Panc1 (cell line): ENCODE results near the gene HADHB. TPM values are rescaled to one million over a fixed set of nuclear protein-coding genes. Genes with fewer than 3 reads are reported as not detected.
A peak's percentile ranks its signal among the peaks of the same experiment; 100 is the strongest.
"Not testable (repeated sequence)": the region's sequence is repeated elsewhere in the genome, so short reads cannot be mapped to it uniquely, and the experiment has no call there.

Experiments
- ATAC-seq: fragments of 200-7000 bp; cut with Tn5 transposase; 2 replicates; pipeline ENCODE4 v1.9.1; 2020; ENCODE audit warnings: mild to moderate bottlenecking, moderate library complexity
- BruUV-seq: library from RNA; stranded (reverse); fragments of 400-500 nt; replicated peaks from 2 replicates; lab custom pipeline; 2021; lab: Mats Ljungman, UMichigan
- CTCF ChIA-PET: fragments of 300-600 bp; sonication (Branson Sonifier 250); formaldehyde crosslinking; loops from one replicate; lab custom pipeline; 2022; ENCODE audit warnings: antibody characterized with exemption; lab: Charles Lee
- POLR2A ChIA-PET: fragments of 300-600 bp; sonication (Branson Sonifier 250); formaldehyde crosslinking; loops from one replicate; lab custom pipeline; 2022; ENCODE audit warnings: antibody characterized with exemption; lab: Charles Lee
- DNase-seq: peaks from one replicate; pipeline ENCODE4 v3.0.0-alpha.2; 2010; ENCODE audit warnings: low read depth, low spot score
- H3K27ac ChIP-seq: 2 replicates; pipeline ENCODE4 v1.5.1; 2011; ENCODE audit warnings: mild to moderate bottlenecking, low read length, inconsistent platforms
- H3K27me3 ChIP-seq: fragments of 200-500 bp; sonication (Bioruptor generic); 2 replicates; pipeline ENCODE4 v1.6.0; 2014; ENCODE audit warnings: low read length, inconsistent platforms; ENCODE audit not compliant: control insufficient read depth, insufficient read depth
- H3K36me3 ChIP-seq: fragments of 200-500 bp; sonication (Bioruptor generic); 2 replicates; pipeline ENCODE4 v1.5.1; 2014; ENCODE audit warnings: inconsistent platforms, mild to moderate bottlenecking, low read length, moderate library complexity; ENCODE audit not compliant: control insufficient read depth, insufficient read depth
- H3K4me1 ChIP-seq: 2 replicates; pipeline ENCODE4 v1.5.1; 2011; ENCODE audit warnings: inconsistent platforms, mild to moderate bottlenecking, low read length, moderate library complexity; ENCODE audit not compliant: control insufficient read depth, insufficient read depth
- H3K4me3 ChIP-seq, 2 experiments: 2 replicates each; pipeline ENCODE4 v1.5.1; 2011 to 2012; ENCODE audit warnings: low read depth in 2 of 2, low read length in 2 of 2, mild to moderate bottlenecking in 2 of 2, inconsistent platforms in 1 of 2, moderate library complexity in 1 of 2
- H3K9me3 ChIP-seq: fragments of 200-500 bp; sonication (Bioruptor generic); 2 replicates; pipeline ENCODE4 v1.5.1; 2014; ENCODE audit warnings: low read depth, mild to moderate bottlenecking, inconsistent platforms, low read length, moderate library complexity; ENCODE audit not compliant: control insufficient read depth, insufficient read depth
- CTCF ChIP-seq: fragments of 450-650 bp; IDR thresholded peaks from 2 replicates; pipeline ENCODE4 v1.5.1; 2017; ENCODE audit warnings: mild to moderate bottlenecking
- POLR2AphosphoS5 ChIP-seq: IDR thresholded peaks from 2 replicates; pipeline ENCODE4 v1.6.1; 2012; ENCODE audit warnings: mild to moderate bottlenecking, low read depth, low read length, moderate library complexity
- REST ChIP-seq, 2 experiments: IDR thresholded peaks; 2 replicates each; pipeline ENCODE4 v1.6.1; 2011 to 2012; ENCODE audit warnings: low read depth in 2 of 2, control low read depth in 1 of 2, low read length in 1 of 2, mild to moderate bottlenecking in 1 of 2, moderate library complexity in 1 of 2; ENCODE audit not compliant: insufficient read depth in 1 of 2
- SIN3A ChIP-seq: IDR thresholded peaks from 2 replicates; pipeline ENCODE4 v1.6.1; 2012; ENCODE audit warnings: low read depth, mild to moderate bottlenecking, low read length, moderate library complexity, borderline replicate concordance; ENCODE audit not compliant: insufficient read depth
- TCF7L2 ChIP-seq: IDR thresholded peaks from 2 replicates; pipeline ENCODE4 v1.6.1; 2011; ENCODE audit warnings: mild to moderate bottlenecking, low read depth, low read length, inconsistent platforms
- in situ Hi-C: cut with HindIII; loops from 2 replicates; pipeline ENCODE4 v1.10.0; 2016; ENCODE audit warnings: low sequenced_read_pairs, low pct_unique_long_range_greater_than_20kb
- intact Hi-C: fragments of 100-400 bp; cut with micrococcal nuclease; formaldehyde crosslinking; loops from one replicate; pipeline ENCODE4 v1.10.0; 2022; ENCODE audit not compliant: unreplicated experiment
- total RNA-seq: library from RNA; stranded (reverse); gene quantifications from one replicate; pipeline ENCODE4 v1.2.1, GENCODE V29; 2021; ENCODE audit not compliant: unreplicated experiment

HADHB gene
- total RNA-seq, 1 experiment from 2014 or later = 106 TPM

- TF ChIP-seq CTCF = peak; percentile 94
- TF ChIP-seq REST (IDR thresholded peaks at IDR 0.05; ENCODE audit: insufficient read depth in 1 of 2, low read depth in 2 of 2, low read length in 1 of 2) = no peak
- no peak for TF ChIP-seq POLR2AphosphoS5
- Histone ChIP-seq H3K27me3 (no peaks in the 10 kb centered on the region), H3K36me3 (no peaks in the 10 kb centered on the region), H3K9me3 (no peaks in the 10 kb centered on the region), H3K4me3 (no peak overlapping the region), H3K27ac (no peak overlapping the region), H3K4me1 (no peaks in the 10 kb centered on the region)
- in situ Hi-C loops (no loop called here), intact Hi-C loops (loop anchor here (10.0 kb wide), 1 partner anchor 85 kb away; the partner anchor contains the start of genes HADHA and HADHB)
- DNase-seq = peak; percentile 71
- ChIA-PET CTCF (no interaction called here), POLR2A (no interaction called here)
- peak; percentile 98 for ATAC-seq
- no TSS peak for BruUV-seq
Observed at GRCh38 chr2:26330114-26330549, 85.4 kb downstream of the HADHB start.

DNA sequence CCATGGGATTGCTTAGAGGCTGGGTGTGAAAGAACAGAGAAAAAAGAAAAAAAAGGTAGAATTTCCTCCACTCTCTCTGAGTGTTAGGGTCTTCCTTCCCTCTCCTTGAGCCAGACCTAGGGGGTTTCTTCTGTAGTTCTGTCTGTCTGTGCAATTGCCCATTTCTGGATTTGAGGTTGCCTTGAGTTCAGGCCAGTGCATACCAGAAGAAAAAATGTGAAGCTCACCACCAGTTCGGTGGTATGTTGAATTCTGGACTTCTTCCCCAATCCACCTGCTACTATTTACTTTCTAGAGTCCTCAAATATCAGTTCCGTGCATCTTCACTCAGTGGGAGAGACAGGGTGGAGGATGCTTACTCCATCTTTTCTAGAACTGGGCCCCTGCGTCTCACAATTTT, 85.9 kb downstream of the HADHB start:
- no peak for TF ChIP-seq REST (IDR thresholded peaks at IDR 0.05; ENCODE audit: insufficient read depth in 1 of 2, low read depth in 2 of 2, low read length in 1 of 2)
- TF ChIP-seq SIN3A = no peak
- TF ChIP-seq TCF7L2 = no peak
- no peak for TF ChIP-seq POLR2AphosphoS5
- TF ChIP-seq CTCF = no peak
- no peak overlapping the region for H3K27ac ChIP-seq
- ChIA-PET POLR2A (no interaction called here), CTCF (no interaction called here)
- ATAC-seq (no peak), DNase-seq (no peak)
- no peaks in the 10 kb centered on the region for H3K4me1 ChIP-seq
- H3K9me3 ChIP-seq = no peaks in the 10 kb centered on the region
- in situ Hi-C loops (no loop called here), intact Hi-C loops (loop anchor here (10.0 kb wide), 1 partner anchor 86 kb away; the partner anchor contains the start of genes HADHA and HADHB)
- H3K27me3 ChIP-seq = no peaks in the 10 kb centered on the region
- no peaks in the 10 kb centered on the region for H3K36me3 ChIP-seq
- no peak overlapping the region for H3K4me3 ChIP-seq
- BruUV-seq = no TSS peak

DNA sequence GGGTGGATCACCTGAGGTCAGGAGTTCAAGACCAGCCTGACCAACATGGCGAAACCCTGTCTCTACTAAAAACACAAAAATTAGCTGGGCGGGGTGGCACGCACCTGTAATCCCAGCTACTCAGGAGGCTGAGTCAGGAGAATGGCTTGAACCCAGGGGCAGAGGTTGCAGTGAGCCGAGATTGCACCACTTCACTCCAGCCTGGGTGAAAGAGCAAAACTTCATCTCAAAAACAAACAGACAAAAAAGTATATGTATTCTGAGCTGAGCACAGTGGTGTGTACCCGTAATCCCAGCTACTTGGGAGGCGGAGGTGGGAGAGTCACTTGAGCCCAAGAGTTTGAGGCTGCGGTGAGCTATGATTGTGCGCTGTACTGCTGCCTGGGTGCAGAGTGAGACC, 86.6 kb downstream of the HADHB start:
- H3K36me3 ChIP-seq, ATAC-seq, H3K4me1 ChIP-seq, POLR2A ChIA-PET, H3K27ac ChIP-seq, BruUV-seq, in situ Hi-C loops, H3K9me3 ChIP-seq, H3K4me3 ChIP-seq, DNase-seq, H3K27me3 ChIP-seq, CTCF ChIA-PET: not testable (repeated sequence)
- intact Hi-C loops = loop anchor here (10.0 kb wide), 1 partner anchor 87 kb away; the partner anchor contains the start of genes HADHA and HADHB
